Posterior vena cava (tissue), 2 donors: Measurements from ENCODE around the gene OR1Q1. TPM values are rescaled to one million over a fixed set of nuclear protein-coding genes. Genes with fewer than 3 reads are reported as not detected.
"Not testable (repeated sequence)": the region's sequence is repeated elsewhere in the genome, so short reads cannot be mapped to it uniquely, and the experiment has no call there.

Experiments
- DNase-seq: peaks from one replicate; pipeline ENCODE4 v3.0.0-alpha.2; 2020; ENCODE audit warnings: low spot score
- intact Hi-C, 2 donors: fragments of 100-400 bp; cut with DNase I; formaldehyde crosslinking; loops; one replicate each; pipeline versions ENCODE4 v1.14.1 to v1.14.2; 2022 to 2023
- long read RNA-seq, 2 donors: library from polyadenylated mRNA; unstranded; transcript quantifications; one replicate each; pipeline ENCODE4 v2.0.0, GENCODE V29; 2020 to 2021
- total RNA-seq, 2 donors: library from RNA; stranded (reverse); fragmentation: NEBNext Ultra II Directional; extraction: Animal tissue kit (Norgen Biotek cat#: 25700); gene quantifications; one replicate each; pipeline ENCODE4 v1.2.1, GENCODE V29; 2021
- donor health status: DM: yes; HTN: yes; CAD: no.
- donor health status: DM: yes; HTN: yes; CAD: no.

Gene OR1Q1, protein sequence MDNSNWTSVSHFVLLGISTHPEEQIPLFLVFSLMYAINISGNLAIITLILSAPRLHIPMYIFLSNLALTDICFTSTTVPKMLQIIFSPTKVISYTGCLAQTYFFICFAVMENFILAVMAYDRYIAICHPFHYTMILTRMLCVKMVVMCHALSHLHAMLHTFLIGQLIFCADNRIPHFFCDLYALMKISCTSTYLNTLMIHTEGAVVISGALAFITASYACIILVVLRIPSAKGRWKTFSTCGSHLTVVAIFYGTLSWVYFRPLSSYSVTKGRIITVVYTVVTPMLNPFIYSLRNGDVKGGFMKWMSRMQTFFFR
- not detected for total RNA-seq
- long read RNA-seq, donor 1 = 0 reads
- long read RNA-seq, donor 2 = 0 reads

- DNase-seq = no peak
- intact Hi-C loops = no loop called here
Observed at GRCh38 chr9:122614362-122614761, at the start of gene OR1Q1. Gene OR1Q1 (plus strand): TSS chr9:122614738. CDS start chr9:122614738, 0 bp downstream.

GRCh38 chr9:122567901-122568300 lies 46.6 kb upstream of the OR1Q1 start:
- intact Hi-C loops = no loop called here
- DNase-seq = no peak

- intact Hi-C loops = no loop called here
Observed at GRCh38 chr9:122572456-122572855, 42.1 kb upstream of the OR1Q1 start.

DNA sequence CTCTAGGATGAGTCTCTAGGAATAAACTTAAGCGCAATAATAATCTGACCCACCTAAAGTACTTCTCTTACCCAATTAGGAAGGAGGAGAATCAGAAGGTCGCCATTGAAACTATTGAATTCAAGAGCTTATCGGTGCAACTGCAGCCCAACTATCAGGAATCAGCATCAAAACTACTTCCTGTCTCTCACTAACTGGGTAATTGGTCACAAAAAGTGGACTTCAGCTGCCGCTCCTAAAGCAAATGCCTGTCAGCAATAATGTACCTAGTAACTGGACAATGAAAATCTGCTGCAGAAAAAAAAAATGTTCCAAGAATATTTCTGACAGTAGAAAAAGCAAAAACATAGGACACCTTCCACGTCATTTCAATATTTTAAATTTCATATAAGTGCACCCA lies 34.7 kb upstream of the OR1Q1 start:
- DNase-seq = no peak
- intact Hi-C loops = no loop called here

More at GRCh38 chr9:122572456-122572855, 42.1 kb upstream of the OR1Q1 start:
- no peak for DNase-seq

DNA sequence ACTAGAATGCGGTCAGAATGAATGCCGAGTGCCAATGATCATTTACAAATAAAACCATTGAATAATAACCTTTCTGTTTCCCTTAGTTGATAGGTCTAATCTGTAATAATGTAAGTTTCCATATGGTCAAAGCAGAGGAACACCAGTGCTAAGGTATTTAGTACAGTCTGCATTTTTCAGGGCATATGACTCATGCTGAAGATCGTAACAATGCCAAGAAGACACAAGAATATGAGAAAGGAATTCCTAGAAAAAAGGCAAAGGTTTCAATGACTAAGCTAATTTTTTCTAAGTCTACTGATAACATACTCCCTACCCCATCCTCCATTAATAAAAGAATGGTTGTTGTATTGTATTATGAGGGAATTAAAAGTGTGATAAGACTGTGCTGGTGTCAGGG lies 34.2 kb upstream of the OR1Q1 start:
- intact Hi-C loops = no loop called here
- DNase-seq = no peak

DNA sequence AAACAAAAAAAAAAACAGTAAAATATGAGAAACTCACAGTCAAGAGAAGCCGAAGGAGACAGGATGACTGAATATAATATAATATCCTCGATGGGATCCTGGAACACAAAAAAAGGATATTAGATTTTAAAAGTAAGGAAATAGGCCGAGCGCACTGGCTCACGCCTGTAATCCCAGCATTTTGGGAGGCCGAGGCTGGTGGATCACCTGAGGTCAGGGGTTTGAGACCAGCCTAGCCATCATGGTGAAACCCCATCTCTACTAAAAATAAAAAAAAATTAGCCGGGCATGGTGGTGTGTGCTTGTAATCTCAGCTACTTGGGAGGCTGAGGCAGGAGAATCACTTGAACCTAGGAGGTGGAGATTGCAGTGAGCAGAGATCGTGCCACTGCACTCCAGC lies 31.3 kb upstream of the OR1Q1 start, which contains the start of gene OR1L8:
OR1L8 (minus strand) TSS at position 101 of the 400 bp plus-strand sequence. CDS start 14,907 bp downstream, outside the sequence.
- DNase-seq, intact Hi-C loops: not testable (repeated sequence)

DNA sequence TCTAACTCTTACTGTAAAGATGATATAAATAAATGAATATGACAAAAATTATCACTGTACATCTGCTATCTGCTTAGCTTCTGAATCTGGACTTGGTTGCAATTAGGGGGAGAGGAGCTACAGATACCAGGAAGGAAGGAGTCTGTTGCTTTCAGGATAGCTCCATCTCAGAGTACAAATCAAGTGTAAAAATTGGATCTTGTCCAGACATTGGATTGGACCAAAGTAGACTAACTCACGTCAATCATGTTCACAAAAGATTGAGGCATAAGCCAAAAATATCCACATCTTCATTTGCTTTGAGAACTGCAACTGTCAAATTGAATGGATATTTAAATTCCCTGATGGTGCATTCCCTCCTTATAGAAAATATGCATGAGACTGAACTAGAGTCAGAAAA lies 8.8 kb upstream of the OR1Q1 start:
- intact Hi-C loops = no loop called here
- DNase-seq = no peak

DNA sequence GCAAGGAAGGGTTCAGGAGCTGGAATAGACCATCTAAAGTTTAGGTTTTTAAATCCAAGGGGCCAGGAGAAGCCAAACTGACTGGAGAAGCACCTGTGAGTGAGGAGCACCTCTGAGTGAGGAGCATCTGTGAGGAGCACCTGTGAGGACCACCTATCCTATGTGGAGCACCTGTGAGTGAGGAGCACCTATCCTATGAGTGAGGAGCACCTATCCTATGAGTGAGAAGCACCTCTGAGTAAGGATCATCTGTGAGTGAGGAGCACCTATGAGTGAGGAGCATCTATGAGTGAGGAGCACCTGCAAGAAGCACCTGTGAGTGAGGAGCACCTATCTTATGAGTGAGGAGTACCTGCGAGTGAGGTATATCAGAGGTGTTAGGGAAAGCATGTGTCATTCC lies 8.0 kb upstream of the OR1Q1 start:
- no peak for DNase-seq
- intact Hi-C loops = no loop called here

DNA sequence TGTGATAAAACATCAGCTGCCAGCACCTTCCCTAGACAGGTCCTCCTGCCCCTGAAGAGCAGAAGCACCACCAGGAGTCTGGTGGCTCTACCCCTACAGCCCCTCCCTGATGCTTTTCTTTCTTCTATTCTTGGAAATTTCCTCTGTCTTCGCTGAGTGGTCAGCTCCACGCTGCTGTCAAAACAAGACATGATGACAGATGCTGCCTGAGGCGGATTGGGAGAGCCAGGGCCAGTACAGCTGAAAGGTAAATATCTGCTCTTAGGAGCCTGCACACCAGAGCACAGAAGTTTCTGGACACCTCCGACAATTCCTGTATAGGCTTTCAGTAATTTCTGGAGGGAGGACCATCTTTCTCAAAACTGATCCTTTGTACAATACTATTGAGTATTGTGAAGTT lies 4.7 kb upstream of the OR1Q1 start:
- no peak for DNase-seq
- intact Hi-C loops = no loop called here

DNA sequence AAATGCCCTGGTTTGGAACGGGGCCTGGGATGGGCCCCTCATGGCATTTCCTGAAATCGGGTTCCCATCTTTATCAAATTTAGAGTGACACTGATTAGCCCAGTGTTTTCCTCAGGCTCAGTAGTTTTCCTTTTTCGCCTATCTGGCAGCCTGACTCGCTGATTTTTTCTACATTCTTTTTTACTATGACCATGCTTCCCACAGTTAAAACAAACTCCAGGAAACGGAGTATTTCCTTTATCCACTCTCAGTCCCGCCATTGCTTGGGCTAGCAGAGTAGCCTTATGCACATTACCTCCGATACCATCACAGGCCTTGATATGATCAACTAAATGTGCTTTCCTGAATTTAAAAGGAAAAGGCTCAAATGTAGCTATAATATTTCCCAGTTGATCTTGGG lies 5.5 kb downstream of the OR1Q1 start:
- intact Hi-C loops = loop anchor here in 1 of 2 donors (5.0 kb wide), 1 partner anchor 677 kb away; no protein-coding TSS in a partner anchor
- no peak for DNase-seq

- no peak for DNase-seq
- intact Hi-C loops = no loop called here
Observed at GRCh38 chr9:122642226-122642625, 27.7 kb downstream of the OR1Q1 start.

DNA sequence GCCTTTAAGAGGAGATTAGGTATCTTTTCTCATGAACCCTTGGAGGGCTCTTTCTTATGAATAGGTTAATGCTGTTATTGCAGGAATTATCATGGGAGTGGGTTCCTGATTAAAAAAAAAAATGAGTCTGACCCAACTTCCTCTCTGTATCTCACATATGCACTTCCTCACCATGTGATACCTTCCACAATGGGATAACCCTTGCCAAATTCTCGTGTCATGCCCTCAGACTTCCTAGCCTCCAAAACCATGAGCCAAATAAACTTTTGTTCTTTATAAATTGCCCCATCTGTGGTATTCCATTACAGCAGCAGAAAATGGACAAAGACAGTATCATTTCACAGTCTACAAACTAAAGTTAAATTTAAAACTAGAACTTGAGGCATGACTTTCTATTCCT lies 41.8 kb downstream of the OR1Q1 start:
- intact Hi-C loops = loop anchor here in 1 of 2 donors (5.0 kb wide), 1 partner anchor 744 kb away; no protein-coding TSS in a partner anchor
- no peak for DNase-seq

DNA sequence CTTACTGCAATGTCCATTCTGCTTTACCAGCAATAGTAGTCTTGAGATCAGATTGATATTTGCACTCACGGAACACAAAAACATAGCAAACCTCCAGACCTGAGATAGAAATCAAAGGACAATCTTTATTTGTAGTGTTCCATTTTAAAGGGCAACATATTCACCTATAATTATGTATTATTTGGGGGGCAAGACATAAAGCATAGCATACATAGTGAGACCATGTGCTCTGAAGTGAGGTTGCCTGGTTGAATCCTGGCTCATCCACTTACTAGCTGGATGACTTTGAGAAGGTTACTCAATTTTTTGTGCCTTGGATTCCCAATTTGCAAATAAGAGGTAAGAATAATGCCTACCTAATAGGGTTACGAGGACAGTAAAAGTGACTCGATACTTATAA lies 43.0 kb downstream of the OR1Q1 start, which contains the start of gene OR1B1:
OR1B1 (minus strand) TSS at position 101 of the 400 bp plus-strand sequence.
- intact Hi-C loops = loop anchor here in 1 of 2 donors (5.0 kb wide), 1 partner anchor 745 kb away; no protein-coding TSS in a partner anchor
- DNase-seq = no peak

DNA sequence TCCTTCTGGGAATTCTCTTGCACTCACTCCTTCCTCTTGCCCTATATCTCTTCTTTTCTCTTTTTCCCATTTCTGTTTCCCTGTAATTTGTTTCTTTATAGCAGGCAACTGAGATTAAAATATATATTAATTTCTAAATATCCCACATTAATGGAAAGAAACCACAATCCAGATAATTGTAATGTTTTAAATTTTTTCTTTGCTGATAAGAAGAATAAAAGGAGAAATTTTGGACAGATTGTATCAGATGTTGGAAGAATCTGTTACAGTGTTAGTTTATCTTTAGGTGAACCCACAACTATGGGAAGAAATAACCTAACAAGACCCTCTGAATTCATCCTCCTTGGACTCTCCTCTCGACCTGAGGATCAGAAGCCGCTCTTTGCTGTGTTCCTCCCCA lies 46.9 kb downstream of the OR1Q1 start, which contains the start of gene OR1L1:
OR1L1 (plus strand) TSS at position 301 of the 400 bp plus-strand sequence; CDS start at position 301, 0 bp downstream.
- intact Hi-C loops = no loop called here
- no peak for DNase-seq

Other genes starting within 250 kb of the OR1Q1 start
- 10 to 100 TPM; 20.8 to 30.2 TPM for gene PTGS1, start 243.7 kb upstream of the OR1Q1 start, total RNA-seq
- gene OR1J1, start 136.8 kb upstream of the OR1Q1 start, total RNA-seq = not detected
- gene OR1J2, start 103.9 kb upstream of the OR1Q1 start, total RNA-seq = not detected
- not detected for gene OR1J4, start 95.6 kb upstream of the OR1Q1 start, total RNA-seq
- not detected for gene OR1N1, start 87.4 kb upstream of the OR1Q1 start, total RNA-seq
- not detected for gene OR1N2, start 61.6 kb upstream of the OR1Q1 start, total RNA-seq
- gene OR1L8, start 31.4 kb upstream of the OR1Q1 start, total RNA-seq = under 1 TPM in 1 of 2 donors, not detected in 1; 0.29 TPM
- not detected for gene OR1B1, start 42.9 kb downstream of the OR1Q1 start, total RNA-seq
- gene OR1L1, start 47.0 kb downstream of the OR1Q1 start, total RNA-seq = not detected
- gene OR1L3, start 60.4 kb downstream of the OR1Q1 start, total RNA-seq = not detected
- gene OR1L4, start 109.3 kb downstream of the OR1Q1 start, total RNA-seq = not detected
- gene OR1L6, start 127.6 kb downstream of the OR1Q1 start, total RNA-seq = not detected
- gene OR5C1, start 174.2 kb downstream of the OR1Q1 start, total RNA-seq = not detected
- gene OR1K1, start 185.4 kb downstream of the OR1Q1 start, total RNA-seq = not detected
- 10 to 100 TPM; 12.1 to 15.8 TPM for gene PDCL, start 213.8 kb downstream of the OR1Q1 start, total RNA-seq